GM21737 (cell line): ENCODE data around the gene SLC9A3.

Experiments used
- ATAC-seq: cut with Tn5 transposase; IDR thresholded peaks from one replicate; pipeline ENCODE4 v1.9.1; 2021; ENCODE audit warnings: mild to moderate bottlenecking, moderate library complexity; ENCODE audit not compliant: unreplicated experiment

Gene SLC9A3

DNA sequence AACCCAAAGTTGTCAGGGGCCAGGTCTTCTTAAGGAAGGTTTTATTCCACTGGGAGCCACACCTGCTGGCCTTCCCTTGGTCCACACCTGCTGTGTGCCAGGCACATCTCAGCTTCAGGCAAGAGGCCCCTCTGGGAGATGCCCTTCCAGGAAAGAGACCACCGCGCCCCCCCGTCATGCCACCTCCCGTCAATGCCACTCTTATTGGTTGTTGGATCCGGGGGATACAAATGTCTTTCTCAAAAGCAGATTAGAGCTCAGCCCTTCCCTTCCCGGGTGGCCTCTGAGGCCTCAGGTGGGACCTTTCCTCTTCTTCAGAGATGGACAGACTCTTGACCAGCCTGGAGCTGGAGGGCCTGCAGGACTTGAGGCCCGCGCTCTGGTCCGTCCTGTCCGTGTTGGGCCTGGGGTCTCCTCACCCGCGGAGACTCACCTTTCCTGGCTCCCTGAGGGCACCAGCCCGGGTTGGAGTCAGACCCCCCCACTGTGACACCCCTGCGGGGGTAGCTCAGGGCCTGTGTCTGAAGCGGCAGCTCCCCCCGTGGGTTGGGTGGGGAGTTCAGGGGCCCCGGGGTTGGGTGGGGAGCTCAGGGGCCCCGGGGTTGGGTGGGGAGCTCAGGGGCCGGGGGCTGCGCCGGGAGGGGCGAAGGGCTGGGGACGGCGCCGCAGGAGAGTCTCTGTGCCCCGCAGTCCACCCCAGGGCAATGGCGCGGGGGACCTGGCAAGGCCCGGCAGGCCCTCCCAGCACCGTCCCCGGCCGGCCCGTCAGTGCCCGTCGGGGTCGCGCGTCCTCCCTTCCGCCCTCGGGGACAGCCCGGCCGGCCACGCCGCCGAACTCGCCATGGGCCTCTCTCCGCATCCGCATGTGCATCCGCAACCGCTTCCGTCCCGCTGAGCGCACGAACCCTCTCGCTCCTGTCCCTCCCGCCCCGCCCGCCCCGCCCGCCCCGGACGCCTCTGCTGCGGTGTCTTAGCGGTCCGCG, 3.7 kb upstream of the SLC9A3 start:
- no peak for ATAC-seq

DNA sequence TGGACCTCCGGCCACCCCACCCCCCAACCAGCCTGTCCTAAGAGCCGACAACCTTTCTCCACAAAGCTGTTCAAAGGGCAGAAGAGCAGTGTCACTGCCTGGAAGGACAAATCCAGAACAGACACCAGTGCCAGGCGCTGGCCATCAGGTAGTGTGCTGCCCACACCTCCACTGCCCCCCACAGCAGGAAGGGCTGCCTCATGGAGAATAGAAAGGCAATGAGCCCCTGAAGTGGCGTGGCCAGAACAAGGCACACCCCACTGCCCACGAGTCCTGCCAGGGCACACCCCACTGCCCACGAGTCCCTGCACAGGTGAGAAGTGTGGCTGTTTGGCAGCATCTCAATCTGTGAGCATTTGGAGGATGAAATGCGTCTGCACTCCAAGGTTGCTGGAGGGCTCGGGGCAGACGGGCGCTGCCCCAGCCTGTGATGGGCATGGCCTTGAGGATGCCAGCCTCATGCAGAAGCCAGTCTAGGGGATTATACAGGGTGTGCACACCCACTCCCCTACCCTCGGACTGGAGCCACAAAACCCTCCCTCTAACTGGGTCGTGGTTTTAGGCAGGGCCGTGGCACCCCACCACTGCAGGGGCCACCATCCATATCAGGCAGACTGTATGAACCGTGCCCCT, 2.3 kb upstream of the SLC9A3 start:
- ATAC-seq: no peak

DNA sequence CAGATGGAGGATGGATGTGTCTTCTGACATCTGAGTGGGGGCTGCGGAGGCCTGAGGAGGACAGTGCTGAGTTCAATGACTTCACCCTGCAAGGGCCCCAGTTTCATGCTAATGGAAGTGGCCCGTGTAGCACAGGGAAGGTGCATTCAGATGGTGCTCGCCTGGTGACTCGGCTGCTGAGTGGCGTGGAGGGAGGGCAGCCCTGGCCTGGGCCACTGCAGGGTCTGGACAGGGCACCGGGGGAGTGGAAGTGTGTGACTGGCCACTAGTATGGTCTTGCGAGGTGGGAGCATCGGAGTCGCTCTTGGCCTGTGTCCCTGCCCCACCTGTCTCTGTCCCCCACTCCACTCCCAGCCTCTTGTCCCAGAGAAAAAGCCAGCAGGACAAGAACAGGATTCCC, 1.7 kb upstream of the SLC9A3 start:
- no peak for ATAC-seq

DNA sequence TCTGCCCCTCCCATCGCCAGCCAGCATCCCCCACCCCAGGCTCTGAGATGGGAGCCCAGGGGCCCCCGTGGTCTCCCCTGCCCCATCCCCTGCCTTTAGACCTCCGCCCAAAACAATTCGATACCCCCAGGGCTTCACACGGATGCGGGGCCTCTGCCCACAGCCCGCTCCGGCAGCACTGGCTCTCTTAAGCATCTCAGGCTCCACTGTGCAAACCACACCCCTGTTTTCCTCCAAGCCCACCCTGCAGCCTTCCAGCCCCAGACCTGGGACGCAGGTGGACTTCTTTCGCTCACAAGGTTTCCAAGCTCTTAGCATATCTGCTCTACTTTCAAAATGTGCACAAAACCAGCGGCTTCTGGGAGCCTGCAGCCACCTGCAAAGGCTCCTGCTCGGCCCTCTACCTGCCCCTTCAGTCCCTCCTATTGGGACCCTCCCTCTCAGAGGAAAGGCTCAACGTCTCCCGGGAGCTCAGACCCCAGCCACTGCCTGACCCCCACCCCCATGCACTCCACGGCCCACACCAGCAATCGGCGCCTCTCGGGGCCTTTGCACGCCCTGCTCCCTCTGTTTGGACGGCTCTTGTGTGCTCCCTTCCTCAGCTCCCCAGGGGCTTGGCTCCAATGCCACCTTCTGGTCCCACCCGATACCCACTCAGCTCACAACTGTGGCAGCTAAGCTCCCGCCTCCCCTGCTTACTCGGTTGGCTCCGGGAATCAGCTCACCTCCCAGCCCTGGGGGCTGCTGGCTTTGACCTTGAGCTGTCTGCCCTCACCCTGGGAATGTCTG, 918 bp upstream of the SLC9A3 start:
- ATAC-seq: no peak

DNA sequence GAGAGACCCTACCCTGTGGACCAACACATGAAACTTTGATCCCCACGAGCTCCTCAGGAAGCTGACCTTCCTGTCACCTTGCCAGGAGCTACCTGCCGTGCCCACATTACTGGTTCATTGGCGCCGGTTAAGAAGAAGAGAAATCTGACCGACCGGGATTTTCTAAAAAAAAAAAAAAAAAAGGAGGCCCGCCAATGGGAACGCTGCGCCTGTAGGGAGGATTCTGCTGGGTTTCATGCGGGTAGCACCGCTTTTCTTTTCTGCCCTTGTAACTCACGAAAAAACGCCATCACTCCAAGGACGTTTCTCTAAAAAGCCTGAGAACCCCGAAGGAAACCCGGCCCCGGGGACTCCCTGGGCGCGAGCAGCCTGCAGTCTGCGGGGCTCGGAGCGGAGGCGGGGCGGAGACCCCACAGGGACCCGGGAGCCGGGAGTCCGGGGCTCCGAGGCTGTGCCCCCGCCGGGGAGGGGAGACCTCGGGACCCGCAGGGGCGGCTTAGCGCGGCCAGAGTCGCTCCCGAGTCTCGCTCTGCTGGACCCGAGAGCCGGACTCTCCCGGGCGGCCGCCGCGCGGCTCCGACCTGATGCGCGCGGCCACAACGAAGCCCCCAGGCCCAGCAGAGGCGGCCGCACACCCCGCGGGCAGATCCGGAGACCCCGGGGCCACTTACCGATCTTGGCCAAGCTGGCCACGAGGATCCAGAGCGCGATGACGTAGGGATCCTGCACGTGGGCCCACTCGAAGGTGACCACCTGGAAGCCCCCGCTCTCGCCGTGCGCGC, 617 bp downstream of the SLC9A3 start:
- no peak for ATAC-seq

DNA sequence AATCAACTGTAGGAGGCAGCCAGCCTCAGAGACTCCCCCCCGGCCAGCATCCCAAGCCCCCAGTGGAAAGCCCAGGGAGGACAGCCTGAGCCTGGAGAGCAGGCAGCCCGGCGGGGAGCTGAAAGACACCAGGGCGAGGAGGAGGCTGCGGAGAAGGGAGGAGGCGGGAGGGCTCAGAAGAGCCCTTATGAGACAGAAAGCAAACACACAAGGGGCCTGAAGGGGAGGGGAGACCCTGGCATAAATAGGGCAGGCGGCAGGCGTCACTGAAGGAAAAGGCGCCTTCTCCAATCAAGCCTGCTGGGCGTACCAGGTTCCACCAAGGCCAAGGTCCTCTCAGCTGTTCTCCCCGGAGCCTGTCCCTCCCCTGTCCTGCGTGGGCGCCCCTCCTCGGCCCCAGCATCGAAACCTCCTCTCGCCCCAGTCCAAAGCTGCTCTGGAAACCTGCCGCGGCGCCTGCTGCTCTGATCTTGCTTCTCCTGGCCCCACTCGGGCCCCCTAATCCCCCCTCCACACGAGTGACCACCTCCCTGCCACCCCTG, 1.3 kb downstream of the SLC9A3 start:
- no peak for ATAC-seq

DNA sequence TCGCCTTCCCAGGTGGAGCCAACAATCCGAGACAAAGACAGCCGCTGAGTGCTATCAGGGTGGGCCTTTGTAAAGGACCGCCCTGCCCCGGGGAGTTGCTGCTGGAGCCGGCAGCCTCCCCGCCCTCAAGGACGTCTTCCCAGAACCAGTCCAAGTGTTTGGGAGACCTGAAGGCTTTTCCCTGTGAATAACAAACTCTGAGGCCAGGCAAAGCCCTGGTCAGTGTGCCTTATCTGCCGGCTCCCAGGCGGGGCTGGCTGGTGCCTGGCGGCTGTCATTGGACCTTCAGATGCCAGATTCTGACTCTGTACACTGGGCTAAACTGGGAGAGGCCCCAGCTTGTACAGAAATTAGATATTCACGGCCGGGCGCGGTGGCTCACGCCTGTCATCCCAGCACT, 2.1 kb downstream of the SLC9A3 start:
- ATAC-seq: no peak

DNA sequence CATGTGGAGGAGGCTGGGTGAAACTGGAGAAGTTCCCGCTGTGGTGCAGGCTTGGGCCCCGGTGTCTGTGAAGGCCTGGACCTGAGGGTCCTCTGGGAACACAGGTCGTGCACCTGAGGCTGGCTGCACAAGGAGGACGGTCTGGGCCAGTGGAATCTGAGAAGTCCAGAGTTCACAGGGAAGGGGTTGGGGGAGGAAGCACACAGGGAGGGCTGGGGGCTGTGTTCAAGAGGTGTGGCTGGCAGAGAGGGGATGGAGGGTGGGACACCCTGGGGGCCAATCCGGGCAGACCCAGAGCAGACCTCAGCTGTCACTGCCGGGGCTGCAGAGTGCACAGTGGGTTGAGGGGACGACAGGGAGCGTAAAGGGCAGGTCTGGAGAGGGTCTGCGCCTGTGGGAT, 2.6 kb downstream of the SLC9A3 start:
- no peak for ATAC-seq

DNA sequence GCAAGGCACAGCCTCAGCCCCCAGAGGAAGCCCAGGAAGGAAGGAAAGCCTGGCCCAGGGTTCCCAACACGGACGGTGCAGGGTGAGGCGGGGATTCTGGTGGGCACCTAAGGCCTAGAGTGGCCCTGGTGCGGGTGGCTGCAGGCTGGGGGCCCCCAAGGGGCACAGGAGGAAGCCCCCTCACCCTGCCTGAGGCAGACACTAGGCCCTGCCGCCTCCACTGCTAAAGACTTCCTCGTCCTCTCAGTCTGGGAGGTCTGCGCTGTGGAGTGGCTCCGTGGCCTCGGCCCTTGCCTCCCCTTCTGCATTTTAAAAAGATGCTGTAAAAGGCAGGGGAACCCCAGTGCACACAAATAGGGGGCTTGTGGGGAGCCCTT, 3.4 kb downstream of the SLC9A3 start:
- no peak for ATAC-seq

DNA sequence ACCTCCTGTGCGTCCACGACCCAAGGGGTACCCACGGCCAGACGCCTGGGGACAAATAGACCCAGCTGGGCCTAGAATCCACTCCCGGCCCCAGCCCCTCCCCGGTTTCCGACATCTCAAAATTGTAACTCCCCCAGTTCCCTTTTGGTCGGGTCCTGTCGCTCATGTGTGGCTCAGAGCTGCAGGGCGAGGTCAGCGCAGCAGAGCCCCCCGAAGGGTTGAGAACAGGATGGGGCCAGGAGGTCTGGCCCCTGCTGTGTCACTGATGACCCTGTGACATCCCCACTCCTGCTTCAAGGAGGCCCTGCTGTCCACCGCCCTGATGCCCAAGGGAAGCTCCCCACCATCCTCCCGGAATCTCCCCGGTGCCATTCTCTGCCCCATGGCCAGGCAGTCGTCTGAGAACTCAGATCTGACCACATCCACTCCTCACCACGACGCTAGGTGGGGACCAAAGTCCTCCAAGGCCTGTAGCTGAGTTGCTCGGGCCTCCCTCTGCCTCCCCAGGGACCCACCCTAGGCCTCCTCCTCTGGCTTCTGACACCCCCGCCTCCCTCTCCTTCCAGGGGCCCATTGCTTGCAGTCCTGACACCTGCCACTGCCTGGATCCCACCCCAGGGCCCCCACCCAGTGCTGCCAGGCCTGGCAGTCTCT, 3.9 kb downstream of the SLC9A3 start:
- no peak for ATAC-seq

DNA sequence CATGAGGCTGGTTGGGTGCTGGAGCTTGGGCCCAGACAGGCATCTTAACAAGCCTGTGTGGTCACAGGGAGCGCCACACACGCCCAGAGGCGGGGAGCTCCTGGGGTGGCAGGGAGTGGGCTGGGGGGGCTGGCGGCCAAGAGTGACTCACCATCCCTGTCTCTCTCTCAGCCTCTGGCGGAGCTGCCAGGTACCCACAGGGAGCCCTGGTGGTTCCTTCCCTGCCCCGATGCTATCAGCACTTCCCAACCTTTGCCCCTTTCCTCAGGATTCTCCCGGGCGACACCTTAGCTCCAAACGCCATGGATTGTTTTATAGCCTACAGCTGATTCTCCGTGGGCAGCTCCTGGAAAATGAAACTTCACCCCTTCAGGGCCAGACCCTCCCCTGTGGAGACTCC, 5.5 kb downstream of the SLC9A3 start:
- no peak for ATAC-seq

DNA sequence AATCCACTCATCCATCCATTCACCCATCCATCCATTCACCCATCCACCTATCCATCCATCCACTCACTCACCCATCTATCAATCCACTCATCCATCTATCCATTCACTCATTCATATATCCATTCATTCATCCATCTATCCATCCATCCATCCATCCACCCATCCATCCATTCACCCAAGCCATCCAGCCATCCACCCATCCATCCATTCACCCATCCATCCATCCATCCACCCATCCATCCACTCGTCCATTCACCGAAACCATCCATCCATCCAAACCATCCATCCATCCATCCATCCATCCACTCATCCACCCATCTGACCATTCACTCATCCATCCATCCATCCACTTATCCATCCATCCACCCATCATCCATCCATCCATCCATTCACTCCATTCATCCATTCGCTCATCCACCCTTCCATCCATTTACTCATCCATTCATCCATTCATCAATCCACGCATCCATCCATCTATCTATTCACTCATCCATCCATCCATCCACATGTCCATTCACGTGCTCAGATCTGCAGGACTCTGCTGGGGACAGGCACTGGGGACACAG, 6.6 kb downstream of the SLC9A3 start:
- no peak for ATAC-seq

DNA sequence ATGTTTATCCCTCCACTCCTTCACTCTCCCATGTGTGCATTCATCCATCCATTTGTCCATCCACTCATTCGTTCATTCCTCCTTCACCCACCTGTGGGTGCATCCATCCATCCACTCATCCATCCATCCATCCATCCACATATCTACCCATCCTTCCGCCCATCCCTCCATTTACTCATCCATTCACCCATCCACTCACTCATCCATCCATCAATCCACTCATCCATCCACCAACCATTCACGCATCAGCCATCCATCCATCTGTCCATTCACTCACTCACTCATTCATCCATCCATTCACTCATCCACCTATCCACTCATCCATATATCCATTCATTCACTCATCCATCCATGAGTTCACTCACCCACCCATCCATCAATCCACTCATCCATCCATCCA, 7.3 kb downstream of the SLC9A3 start:
- ATAC-seq: no peak

DNA sequence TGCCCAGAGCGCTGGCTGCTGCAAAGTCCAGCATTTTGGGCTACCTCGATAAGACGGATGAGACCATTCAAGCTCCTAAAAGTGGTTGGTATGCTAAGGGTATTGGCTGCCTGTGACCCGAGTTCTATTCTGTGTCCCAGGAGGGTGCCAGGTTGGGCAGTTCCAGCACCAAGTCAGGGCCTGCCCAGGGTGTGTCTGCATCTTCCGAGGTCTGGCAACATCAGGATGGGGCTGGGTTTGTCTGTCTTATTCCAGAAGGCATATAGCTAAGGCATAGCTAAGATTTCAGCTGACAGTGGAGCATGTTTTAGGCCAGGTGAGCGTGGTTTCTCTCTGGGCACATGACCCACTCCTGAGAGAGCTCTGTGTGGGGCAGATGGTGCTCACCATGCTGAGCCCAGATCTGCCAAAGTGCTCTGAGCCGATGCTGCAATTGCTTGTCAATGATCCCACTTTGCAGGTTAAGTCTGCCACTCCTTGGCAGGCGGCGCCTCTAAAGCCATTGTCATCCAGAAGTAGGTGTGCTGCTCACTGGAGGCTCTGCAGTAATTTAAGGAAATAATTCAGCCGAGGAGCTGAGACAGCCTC, 7.8 kb downstream of the SLC9A3 start:
- no peak for ATAC-seq

DNA sequence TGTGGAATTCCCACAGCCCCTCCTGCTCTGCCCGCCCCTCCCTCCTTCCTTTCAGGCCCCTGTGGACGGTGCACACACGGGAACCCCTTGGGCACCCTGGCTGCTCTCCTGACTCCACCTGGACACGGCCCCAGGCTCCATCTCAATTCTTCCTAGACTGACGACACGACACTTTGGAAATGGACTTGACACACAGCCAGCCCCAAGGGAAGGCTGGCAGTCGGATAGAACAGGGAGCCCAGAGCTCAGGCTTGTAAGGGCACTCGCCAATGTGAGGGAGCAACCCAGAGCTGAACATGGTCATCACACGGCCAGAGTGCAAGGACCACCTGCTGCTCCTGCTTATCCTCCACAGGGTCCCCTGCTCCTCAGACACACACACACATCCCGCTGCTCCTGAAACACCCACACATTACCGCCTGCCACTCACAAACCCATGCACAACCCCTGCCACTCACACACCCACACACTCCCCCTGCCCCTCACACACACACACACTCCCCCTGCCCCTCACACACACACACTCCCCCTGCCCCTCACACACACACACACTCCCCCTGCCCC, 8.9 kb downstream of the SLC9A3 start:
- no peak for ATAC-seq

DNA sequence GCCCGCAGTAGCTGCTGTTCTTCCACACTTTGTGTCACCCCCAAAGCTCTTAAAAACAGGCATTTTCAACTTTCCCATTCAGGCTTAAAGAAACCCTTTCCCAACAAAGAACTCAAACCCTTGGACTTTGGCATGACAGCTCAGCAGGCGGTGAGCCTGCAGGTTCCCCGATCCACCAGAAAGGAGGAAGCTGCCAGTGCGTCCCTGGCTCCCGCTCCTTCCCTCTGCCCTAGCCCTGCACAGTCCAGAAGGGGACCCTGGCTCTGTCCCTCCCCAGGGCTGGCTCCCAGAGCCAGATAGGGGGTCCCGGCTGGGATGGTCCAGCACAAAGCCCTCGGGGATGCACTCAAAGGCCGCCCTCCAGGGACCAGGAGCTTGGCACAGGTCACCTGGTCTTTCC, 9.6 kb downstream of the SLC9A3 start:
- no peak for ATAC-seq

DNA sequence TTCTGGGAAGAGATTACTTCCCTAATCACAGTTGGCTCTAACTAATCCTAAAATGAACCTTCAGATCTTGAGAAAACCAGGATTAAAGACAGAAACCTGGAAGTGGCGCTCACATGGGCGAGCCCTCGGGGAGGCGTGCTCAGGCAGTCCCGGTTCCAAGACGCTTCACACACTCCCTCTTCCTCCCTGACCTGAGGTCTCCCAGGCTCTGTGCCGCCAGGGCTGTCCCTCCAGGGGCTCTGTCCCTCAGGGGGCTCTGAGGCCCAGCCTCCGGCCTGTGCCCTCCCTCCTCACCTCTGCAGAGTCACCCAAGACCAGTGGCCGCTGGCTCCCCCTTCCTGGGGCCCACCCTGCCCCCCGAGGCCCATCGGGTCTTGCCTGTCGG, 10.2 kb downstream of the SLC9A3 start:
- ATAC-seq: no peak

DNA sequence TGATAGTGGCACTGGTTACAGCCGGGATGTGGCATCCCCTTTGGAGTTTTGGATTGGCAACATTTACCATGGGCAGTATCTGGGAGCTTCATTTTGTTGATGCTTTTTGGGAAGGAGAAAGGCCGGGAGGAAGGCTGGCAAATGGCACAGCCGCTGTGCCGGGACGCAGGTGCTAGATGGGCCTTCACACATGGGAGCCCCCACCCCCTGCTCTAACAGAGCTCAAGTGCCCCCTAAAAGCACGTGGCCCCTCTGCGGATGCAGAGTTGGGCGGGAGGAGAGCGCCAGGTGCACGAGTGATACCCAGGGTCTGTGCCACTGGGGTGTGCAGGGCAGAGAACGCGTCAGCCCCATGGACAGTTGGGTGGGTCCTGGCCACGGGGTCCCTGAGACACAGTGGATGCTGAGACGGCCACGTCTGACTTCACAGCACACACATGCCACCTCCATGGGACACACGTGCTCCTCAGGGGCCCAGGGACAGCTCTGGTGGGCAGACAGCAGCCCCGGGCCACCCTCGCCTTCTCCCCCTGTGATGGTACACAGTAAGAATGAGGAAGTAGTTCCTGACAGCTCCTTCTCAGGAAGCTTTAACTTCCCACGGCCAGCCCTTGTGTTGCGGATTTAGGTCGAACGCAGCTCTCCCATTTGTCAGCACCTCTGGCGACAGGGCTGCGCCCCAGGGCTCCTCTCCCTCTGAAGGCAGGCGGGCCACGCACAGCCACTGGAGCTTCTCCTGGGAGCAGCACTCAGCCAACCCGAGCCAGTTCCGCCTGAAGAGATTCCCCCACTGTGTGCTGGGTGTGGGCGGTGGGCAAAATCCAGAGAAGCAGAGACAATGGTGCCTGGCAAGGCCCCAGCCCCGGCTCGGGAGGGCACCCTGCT, 10.8 kb downstream of the SLC9A3 start:
- no peak for ATAC-seq
